ENCODE data around the gene FOXL2. TPM values are rescaled to one million over a fixed set of nuclear protein-coding genes. Genes with fewer than 3 reads are reported as not detected.

FOXL2 gene
- total and polyA plus RNA-seq, 9 of the 15 experiments (the other 6 are each of a cell fraction or from before 2014, with no cell fraction given) = 0.27 to 22.1 (median 3.2) TPM

- TF ChIP-seq, protein P1, sequence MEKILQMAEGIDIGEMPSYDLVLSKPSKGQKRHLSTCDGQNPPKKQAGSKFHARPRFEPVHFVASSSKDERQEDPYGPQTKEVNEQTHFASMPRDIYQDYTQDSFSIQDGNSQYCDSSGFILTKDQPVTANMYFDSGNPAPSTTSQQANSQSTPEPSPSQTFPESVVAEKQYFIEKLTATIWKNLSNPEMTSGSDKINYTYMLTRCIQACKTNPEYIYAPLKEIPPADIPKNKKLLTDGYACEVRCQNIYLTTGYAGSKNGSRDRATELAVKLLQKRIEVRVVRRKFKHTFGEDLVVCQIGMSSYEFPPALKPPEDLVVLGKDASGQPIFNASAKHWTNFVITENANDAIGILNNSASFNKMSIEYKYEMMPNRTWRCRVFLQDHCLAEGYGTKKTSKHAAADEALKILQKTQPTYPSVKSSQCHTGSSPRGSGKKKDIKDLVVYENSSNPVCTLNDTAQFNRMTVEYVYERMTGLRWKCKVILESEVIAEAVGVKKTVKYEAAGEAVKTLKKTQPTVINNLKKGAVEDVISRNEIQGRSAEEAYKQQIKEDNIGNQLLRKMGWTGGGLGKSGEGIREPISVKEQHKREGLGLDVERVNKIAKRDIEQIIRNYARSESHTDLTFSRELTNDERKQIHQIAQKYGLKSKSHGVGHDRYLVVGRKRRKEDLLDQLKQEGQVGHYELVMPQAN (IDR thresholded peaks at IDR 0.05; ENCODE audit: borderline replicate concordance) = 0 out of 2 replicates have a peak, but pooled peaks have one; percentile 39
- TF ChIP-seq, protein P2, sequence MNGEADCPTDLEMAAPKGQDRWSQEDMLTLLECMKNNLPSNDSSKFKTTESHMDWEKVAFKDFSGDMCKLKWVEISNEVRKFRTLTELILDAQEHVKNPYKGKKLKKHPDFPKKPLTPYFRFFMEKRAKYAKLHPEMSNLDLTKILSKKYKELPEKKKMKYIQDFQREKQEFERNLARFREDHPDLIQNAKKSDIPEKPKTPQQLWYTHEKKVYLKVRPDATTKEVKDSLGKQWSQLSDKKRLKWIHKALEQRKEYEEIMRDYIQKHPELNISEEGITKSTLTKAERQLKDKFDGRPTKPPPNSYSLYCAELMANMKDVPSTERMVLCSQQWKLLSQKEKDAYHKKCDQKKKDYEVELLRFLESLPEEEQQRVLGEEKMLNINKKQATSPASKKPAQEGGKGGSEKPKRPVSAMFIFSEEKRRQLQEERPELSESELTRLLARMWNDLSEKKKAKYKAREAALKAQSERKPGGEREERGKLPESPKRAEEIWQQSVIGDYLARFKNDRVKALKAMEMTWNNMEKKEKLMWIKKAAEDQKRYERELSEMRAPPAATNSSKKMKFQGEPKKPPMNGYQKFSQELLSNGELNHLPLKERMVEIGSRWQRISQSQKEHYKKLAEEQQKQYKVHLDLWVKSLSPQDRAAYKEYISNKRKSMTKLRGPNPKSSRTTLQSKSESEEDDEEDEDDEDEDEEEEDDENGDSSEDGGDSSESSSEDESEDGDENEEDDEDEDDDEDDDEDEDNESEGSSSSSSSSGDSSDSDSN (IDR thresholded peaks at IDR 0.05; ENCODE audit: borderline replicate concordance in 1 of 2, low read depth in 2 of 2, low read length in 2 of 2) = peak; percentile 76 to 83; a peak in 1 of 4 replicates
- TF ChIP-seq ZBTB17 (CRISPR knock-in tag; IDR thresholded peaks at IDR 0.05) (0 out of 2 replicates have a peak, but pooled peaks have one; percentile 44), POLR2AphosphoS5 (IDR thresholded peaks at IDR 0.05; ENCODE audit: control insufficient read depth, insufficient read depth, low read depth, low read length) (peak; percentile 66), CHD1 (IDR thresholded peaks at IDR 0.05; ENCODE audit: low read length) (peak; percentile 25), RBFOX2 (IDR thresholded peaks at IDR 0.05; ENCODE audit: low read depth, low read length) (peak; percentile 90), SNRNP70 (optimal IDR thresholded peaks at IDR 0.05; ENCODE audit: low read depth, low read length) (no peak), SMAD4 (CRISPR knock-in tag; conservative IDR thresholded peaks at IDR 0.05) (peak; percentile 2; the same call in 1 of the 2 replicates), RB1 (IDR thresholded peaks at IDR 0.05; ENCODE audit: low read depth) (0 out of 2 replicates have a peak, but pooled peaks have one; percentile 14), ZNF253 (CRISPR knock-in tag; conservative IDR thresholded peaks at IDR 0.05) (no peak), RNF2 (IDR thresholded peaks at IDR 0.05) (peak; percentile 15; the same call in 1 of the 2 replicates), KAT2B (IDR thresholded peaks at IDR 0.05; ENCODE audit: low read depth, low read length) (no peak), CBX5 (IDR thresholded peaks at IDR 0.05; ENCODE audit: borderline replicate concordance, low read depth) (no peak), ATF7 (IDR thresholded peaks at IDR 0.05) (peak; percentile 52), HLTF (IDR thresholded peaks at IDR 0.05) (no peak)
- TF ChIP-seq, protein P3, sequence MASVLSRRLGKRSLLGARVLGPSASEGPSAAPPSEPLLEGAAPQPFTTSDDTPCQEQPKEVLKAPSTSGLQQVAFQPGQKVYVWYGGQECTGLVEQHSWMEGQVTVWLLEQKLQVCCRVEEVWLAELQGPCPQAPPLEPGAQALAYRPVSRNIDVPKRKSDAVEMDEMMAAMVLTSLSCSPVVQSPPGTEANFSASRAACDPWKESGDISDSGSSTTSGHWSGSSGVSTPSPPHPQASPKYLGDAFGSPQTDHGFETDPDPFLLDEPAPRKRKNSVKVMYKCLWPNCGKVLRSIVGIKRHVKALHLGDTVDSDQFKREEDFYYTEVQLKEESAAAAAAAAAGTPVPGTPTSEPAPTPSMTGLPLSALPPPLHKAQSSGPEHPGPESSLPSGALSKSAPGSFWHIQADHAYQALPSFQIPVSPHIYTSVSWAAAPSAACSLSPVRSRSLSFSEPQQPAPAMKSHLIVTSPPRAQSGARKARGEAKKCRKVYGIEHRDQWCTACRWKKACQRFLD (CRISPR knock-in tag; IDR thresholded peaks at IDR 0.05) = peak; percentile 42; the same call in 1 of the 2 replicates
- TF ChIP-seq, protein P4, sequence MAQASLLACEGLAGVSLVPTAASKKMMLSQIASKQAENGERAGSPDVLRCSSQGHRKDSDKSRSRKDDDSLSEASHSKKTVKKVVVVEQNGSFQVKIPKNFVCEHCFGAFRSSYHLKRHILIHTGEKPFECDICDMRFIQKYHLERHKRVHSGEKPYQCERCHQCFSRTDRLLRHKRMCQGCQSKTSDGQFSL (CRISPR knock-in tag; IDR thresholded peaks at IDR 0.05) = 0 out of 2 replicates have a peak, but pooled peaks have one; percentile 42
- TF ChIP-seq, protein P4 (tag; IDR thresholded peaks at IDR 0.05) = no peak
These were observed at the start of gene FOXL2, which contains the start of gene FOXL2NB (continued) for GRCh38 chr3:138946663-138947494.
